MCF 10A (cell line): Measurements from ENCODE around the gene TMEM17. TPM values are rescaled to one million over a fixed set of nuclear protein-coding genes. Genes with fewer than 3 reads are reported as not detected.

Source experiments
- BruUV-seq: library from RNA; stranded (reverse); fragments of 400-500 nt; replicated peaks from 2 replicates; lab custom pipeline; 2021; lab: Mats Ljungman, UMichigan
- CTCF ChIA-PET: fragments of 300-600 bp; sonication (Branson Sonifier 250); formaldehyde crosslinking; extraction: SDS; loops from one replicate; lab custom pipeline; 2021; ENCODE audit warnings: antibody characterized with exemption, inconsistent platforms; lab: Yijun Ruan, JAX
- POLR2A ChIA-PET: fragments of 300-600, 350-650 bp; sonication (Branson Sonifier 250); formaldehyde crosslinking; extraction: SDS; loops from one replicate; lab custom pipeline; 2020; ENCODE audit warnings: antibody characterized with exemption, inconsistent platforms; lab: Yijun Ruan, JAX
- DNase-seq: peaks from one replicate; pipeline ENCODE4 v3.0.0-alpha.2; 2018; ENCODE audit not compliant: unreplicated experiment
- H3K27ac Mint-ChIP-seq: one replicate; pipeline ENCODE4 v1.8.0; 2022; ENCODE audit warnings: mild to moderate bottlenecking, low read depth, mixed read lengths; ENCODE audit not compliant: unreplicated experiment
- H3K27me3 Mint-ChIP-seq: one replicate; pipeline ENCODE4 v1.8.0; 2022; ENCODE audit warnings: mixed read lengths; ENCODE audit not compliant: insufficient read depth, unreplicated experiment
- H3K36me3 Mint-ChIP-seq: one replicate; pipeline ENCODE4 v1.8.0; 2022; ENCODE audit warnings: mild to moderate bottlenecking, moderate library complexity, mixed read lengths; ENCODE audit not compliant: insufficient read depth, unreplicated experiment
- H3K4me1 Mint-ChIP-seq: one replicate; pipeline ENCODE4 v1.8.0; 2022; ENCODE audit warnings: mixed read lengths; ENCODE audit not compliant: insufficient read depth, unreplicated experiment
- H3K4me3 Mint-ChIP-seq: one replicate; pipeline ENCODE4 v1.8.0; 2022; ENCODE audit warnings: mild to moderate bottlenecking, moderate library complexity, mixed read lengths; ENCODE audit not compliant: unreplicated experiment
- H3K9me3 Mint-ChIP-seq: one replicate; pipeline ENCODE4 v1.8.0; 2022; ENCODE audit warnings: mixed read lengths; ENCODE audit not compliant: unreplicated experiment
- CTCF ChIP-seq: fragments of 200-600 bp; IDR thresholded peaks from one replicate; pipeline ENCODE4 v1.8.0; 2022; ENCODE audit warnings: antibody characterized with exemption, mild to moderate bottlenecking; ENCODE audit not compliant: unreplicated experiment
- intact Hi-C: fragments of 100-400 bp; cut with micrococcal nuclease; formaldehyde crosslinking; loops from 2 replicates; pipeline ENCODE4 v1.14.1; 2022
- total RNA-seq: library from RNA; stranded (reverse); gene quantifications from 2 replicates; pipeline ENCODE4 v1.2.3, GENCODE V29; 2022

Gene TMEM17
- total RNA-seq, 1 experiment from 2014 or later = 2.6 TPM

- no peak for TF ChIP-seq CTCF
Measured at GRCh38 chr2:62464221-62465007, 41.6 kb downstream of the TMEM17 start.

GRCh38 chr2:62462211-62462610 is 43.8 kb downstream of the TMEM17 start:
- ChIA-PET POLR2A (interaction anchor here (0.5 to 0.8 kb wide), 2 partner anchors 13 to 43 kb away, joined by 3 read pairs; no protein-coding TSS in a partner anchor), CTCF (interaction anchor here (0.6 to 2.1 kb wide), 3 partner anchors 313 to 475 kb away, joined by 3 to 17 read pairs (median 8); no protein-coding TSS in a partner anchor)
- peaks cover 6% of the 10 kb centered on the region for H3K36me3 Mint-ChIP-seq
- H3K27ac Mint-ChIP-seq = no peak overlapping the region
- no peak overlapping the region for H3K4me3 Mint-ChIP-seq
- H3K27me3 Mint-ChIP-seq = no peaks in the 10 kb centered on the region
- no peaks in the 10 kb centered on the region for H3K4me1 Mint-ChIP-seq
- TF ChIP-seq CTCF = no peak
- intact Hi-C loops = no loop called here
- BruUV-seq = no TSS peak
- DNase-seq = no peak
- no peaks in the 10 kb centered on the region for H3K9me3 Mint-ChIP-seq

More at GRCh38 chr2:62464221-62465007, 41.6 kb downstream of the TMEM17 start:
- no peaks in the 10 kb centered on the region for H3K9me3 Mint-ChIP-seq
- no peak for DNase-seq
- H3K36me3 Mint-ChIP-seq = peaks cover 6% of the 10 kb centered on the region
- ChIA-PET POLR2A (interaction anchor here (0.6 to 0.7 kb wide), 3 partner anchors 9 to 189 kb away, joined by 3 to 4 read pairs (median 3); no protein-coding TSS in a partner anchor), CTCF (interaction anchor here (1.7 kb wide), 1 partner anchor 311 kb away, joined by 17 read pairs; no protein-coding TSS in a partner anchor)
- no peak overlapping the region for H3K4me3 Mint-ChIP-seq
- H3K27ac Mint-ChIP-seq = peak overlapping the region; percentile 17
- no peaks in the 10 kb centered on the region for H3K27me3 Mint-ChIP-seq
- intact Hi-C loops = no loop called here
- BruUV-seq = no TSS peak
- H3K4me1 Mint-ChIP-seq = peaks cover 8% of the 10 kb centered on the region

GRCh38 chr2:62461707-62462106 is 44.3 kb downstream of the TMEM17 start:
- no TSS peak for BruUV-seq
- no peak overlapping the region for H3K4me3 Mint-ChIP-seq
- H3K27ac Mint-ChIP-seq = no peak overlapping the region
- H3K27me3 Mint-ChIP-seq = no peaks in the 10 kb centered on the region
- intact Hi-C loops = no loop called here
- POLR2A ChIA-PET = interaction anchor here (0.5 to 0.8 kb wide), 2 partner anchors 44 to 151 kb away, joined by 3 read pairs; no protein-coding TSS in a partner anchor
- H3K9me3 Mint-ChIP-seq = no peaks in the 10 kb centered on the region
- peaks cover 6% of the 10 kb centered on the region for H3K36me3 Mint-ChIP-seq
- DNase-seq = peak; percentile 27
- CTCF ChIA-PET = interaction anchor here (0.6 to 2.1 kb wide), 3 partner anchors 312 to 475 kb away, joined by 3 to 8 read pairs (median 3); no protein-coding TSS in a partner anchor
- TF ChIP-seq CTCF = no peak
- no peaks in the 10 kb centered on the region for H3K4me1 Mint-ChIP-seq

GRCh38 chr2:62461017-62461553 is 44.9 kb downstream of the TMEM17 start:
- H3K4me3 Mint-ChIP-seq = no peak overlapping the region
- no peaks in the 10 kb centered on the region for H3K4me1 Mint-ChIP-seq
- TF ChIP-seq CTCF = no peak
- no peaks in the 10 kb centered on the region for H3K9me3 Mint-ChIP-seq
- CTCF ChIA-PET = interaction anchor here (1.0 to 2.1 kb wide), 2 partner anchors 313 to 315 kb away, joined by 3 to 8 read pairs; no protein-coding TSS in a partner anchor
- peaks cover 6% of the 10 kb centered on the region for H3K36me3 Mint-ChIP-seq
- H3K27me3 Mint-ChIP-seq = no peaks in the 10 kb centered on the region
- intact Hi-C loops = no loop called here
- no TSS peak for BruUV-seq
- POLR2A ChIA-PET = interaction anchor here (0.5 kb wide), 1 partner anchor 152 kb away, joined by 3 read pairs; no protein-coding TSS in a partner anchor
- DNase-seq = no peak
- H3K27ac Mint-ChIP-seq = no peak overlapping the region
